AG09319 (cell line): ENCODE data around the gene NUP107.

Experiments
- DNase-seq: peaks from one replicate; pipeline ENCODE4 v3.0.0-alpha.2; 2010; ENCODE audit warnings: low read depth; ENCODE audit errors: extremely low read depth
- CTCF ChIP-seq: IDR thresholded peaks from 2 replicates; pipeline ENCODE4 v1.5.1; 2011; ENCODE audit warnings: low read depth, mild to moderate bottlenecking, inconsistent platforms, low read length, moderate library complexity

The NUP107 gene

GRCh38 chr12:68785358-68785757 is 98.6 kb downstream of the NUP107 start:
- no peak for DNase-seq
- TF ChIP-seq CTCF = no peak

- TF ChIP-seq CTCF = no peak
- DNase-seq = no peak
These were observed 99.0 kb downstream of the NUP107 start for GRCh38 chr12:68785823-68786222.

GRCh38 chr12:68786929-68787328 is 100.2 kb downstream of the NUP107 start:
- no peak for TF ChIP-seq CTCF
- DNase-seq = no peak

- DNase-seq = no peak
These were observed 101.9 kb downstream of the NUP107 start for GRCh38 chr12:68788554-68789143.

GRCh38 chr12:68789144-68789878 is 102.5 kb downstream of the NUP107 start:
- TF ChIP-seq CTCF = no peak
- no peak for DNase-seq

More at GRCh38 chr12:68788554-68789143, 101.9 kb downstream of the NUP107 start:
- TF ChIP-seq CTCF = no peak

GRCh38 chr12:68790081-68790951 is 103.5 kb downstream of the NUP107 start:
- no peak for TF ChIP-seq CTCF
- DNase-seq = no peak

- no peak for DNase-seq
- TF ChIP-seq CTCF = no peak
These were observed 104.1 kb downstream of the NUP107 start for GRCh38 chr12:68790952-68791234.
